HepG2 (cell line): ENCODE results near the gene PGA4.
"Not testable (repeated sequence)": the region's sequence is repeated elsewhere in the genome, so short reads cannot be mapped to it uniquely, and the experiment has no call there.

Experiments
- CCDC6 ChIP-seq: sonication (generic); formaldehyde crosslinking; IDR thresholded peaks from 2 replicates; pipeline ENCODE4 v1.8.1; 2022; ENCODE audit warnings: mild to moderate bottlenecking, missing genetic modification reagents, moderate library complexity
- JUNB ChIP-seq: sonication (generic); formaldehyde crosslinking; IDR thresholded peaks from 2 replicates; pipeline ENCODE4 v1.8.0; 2022; ENCODE audit warnings: missing genetic modification reagents, mild to moderate bottlenecking, borderline replicate concordance
- KLF9 ChIP-seq: IDR thresholded peaks from 2 replicates; pipeline ENCODE4 v1.6.1; 2016; ENCODE audit warnings: low read depth
- KMT2B ChIP-seq: IDR thresholded peaks from 2 replicates; pipeline ENCODE4 v1.6.1; 2016; ENCODE audit warnings: missing genetic modification reagents, missing compliant biosample characterization
- NPAS2 ChIP-seq: sonication (generic); formaldehyde crosslinking; IDR thresholded peaks from 2 replicates; pipeline ENCODE4 v1.8.0; 2022; ENCODE audit warnings: mild to moderate bottlenecking, missing genetic modification reagents, borderline replicate concordance
- NR2C2 ChIP-seq: sonication (generic); formaldehyde crosslinking; IDR thresholded peaks from 2 replicates; pipeline ENCODE4 v1.4.0; 2020; ENCODE audit warnings: missing genetic modification reagents, mild to moderate bottlenecking, moderate library complexity, borderline replicate concordance
- POLR2G ChIP-seq: fragments of 200-400 bp; formaldehyde crosslinking; IDR thresholded peaks from 2 replicates; pipeline ENCODE4 v1.6.1; 2018; ENCODE audit warnings: mild to moderate bottlenecking, low read depth, low read length, moderate library complexity
- ZBTB20 ChIP-seq: sonication (generic); formaldehyde crosslinking; IDR thresholded peaks from 2 replicates; pipeline ENCODE4 v1.8.1; 2023; ENCODE audit warnings: missing genetic modification reagents, low read depth, mild to moderate bottlenecking, borderline replicate concordance
- ZFP41 ChIP-seq: sonication (generic); formaldehyde crosslinking; IDR thresholded peaks from 2 replicates; pipeline ENCODE4 v1.4.0; 2020; ENCODE audit warnings: mild to moderate bottlenecking, missing genetic modification reagents, borderline replicate concordance
- ZNF274 ChIP-seq: sonication (generic); formaldehyde crosslinking; IDR thresholded peaks from 2 replicates; pipeline ENCODE4 v1.5.1; 2020; ENCODE audit warnings: mild to moderate bottlenecking, missing genetic modification reagents
- ZNF777 ChIP-seq: sonication (generic); formaldehyde crosslinking; IDR thresholded peaks from 2 replicates; pipeline ENCODE4 v1.4.0; 2020; ENCODE audit warnings: missing genetic modification reagents
- TF ChIP-seq, protein P1 (sequence below): sonication (generic); formaldehyde crosslinking; IDR thresholded peaks from 2 replicates; pipeline ENCODE4 v1.5.0; 2020; ENCODE audit warnings: mild to moderate bottlenecking, missing genetic modification reagents, moderate library complexity
- TF ChIP-seq, protein P2 (sequence below): sonication (generic); formaldehyde crosslinking; IDR thresholded peaks from 2 replicates; pipeline ENCODE4 v1.5.0; 2020; ENCODE audit warnings: missing genetic modification reagents
- TF ChIP-seq, protein P3 (sequence below): sonication (generic); formaldehyde crosslinking; IDR thresholded peaks from 2 replicates; pipeline ENCODE4 v1.8.1; 2023; ENCODE audit warnings: missing genetic modification reagents, mild to moderate bottlenecking, borderline replicate concordance

DNA sequence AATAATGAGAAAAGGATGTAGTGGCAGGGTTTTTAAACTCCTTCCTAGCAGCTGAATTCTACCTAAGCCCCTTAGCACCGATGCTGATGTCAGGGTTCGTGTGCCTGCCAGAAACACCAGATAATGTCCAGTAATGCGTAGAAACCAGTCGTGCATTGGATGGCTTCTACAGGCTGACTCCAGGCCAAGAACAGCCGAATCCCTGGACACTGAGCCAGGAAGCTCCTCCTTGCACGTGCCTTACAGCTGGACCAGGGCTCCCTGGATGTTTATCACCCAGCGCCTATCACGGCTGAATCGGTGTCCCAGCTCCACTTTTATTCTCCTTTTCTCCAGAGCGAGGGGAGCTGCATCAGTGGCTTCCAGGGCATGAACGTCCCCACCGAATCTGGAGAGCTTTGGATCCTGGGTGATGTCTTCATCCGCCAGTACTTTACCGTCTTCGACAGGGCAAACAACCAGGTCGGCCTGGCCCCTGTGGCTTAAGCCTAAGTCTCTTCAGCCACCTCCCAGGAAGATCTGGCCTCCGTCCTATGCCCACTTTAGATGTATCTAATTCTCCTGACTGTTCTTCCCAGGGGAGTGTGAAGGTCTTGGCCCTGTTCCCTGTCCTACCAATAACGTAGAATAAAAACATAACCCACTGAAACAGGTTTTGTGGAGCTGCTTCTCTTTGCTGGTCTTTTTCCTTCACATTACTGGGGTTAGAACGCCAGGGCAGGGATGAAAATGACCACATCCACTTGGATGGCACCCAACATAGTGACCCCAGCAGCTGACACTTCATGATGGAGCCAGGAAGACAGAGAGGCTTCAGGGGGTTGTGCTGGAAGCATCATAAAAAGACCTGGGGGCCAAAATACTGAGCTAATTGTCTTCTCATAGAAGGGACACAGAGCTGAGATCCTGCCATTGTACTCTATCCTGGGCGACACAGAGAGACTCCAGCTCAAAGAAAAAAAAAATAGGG lies 28.9 kb downstream of the PGA4 start:
- TF ChIP-seq, protein P1, sequence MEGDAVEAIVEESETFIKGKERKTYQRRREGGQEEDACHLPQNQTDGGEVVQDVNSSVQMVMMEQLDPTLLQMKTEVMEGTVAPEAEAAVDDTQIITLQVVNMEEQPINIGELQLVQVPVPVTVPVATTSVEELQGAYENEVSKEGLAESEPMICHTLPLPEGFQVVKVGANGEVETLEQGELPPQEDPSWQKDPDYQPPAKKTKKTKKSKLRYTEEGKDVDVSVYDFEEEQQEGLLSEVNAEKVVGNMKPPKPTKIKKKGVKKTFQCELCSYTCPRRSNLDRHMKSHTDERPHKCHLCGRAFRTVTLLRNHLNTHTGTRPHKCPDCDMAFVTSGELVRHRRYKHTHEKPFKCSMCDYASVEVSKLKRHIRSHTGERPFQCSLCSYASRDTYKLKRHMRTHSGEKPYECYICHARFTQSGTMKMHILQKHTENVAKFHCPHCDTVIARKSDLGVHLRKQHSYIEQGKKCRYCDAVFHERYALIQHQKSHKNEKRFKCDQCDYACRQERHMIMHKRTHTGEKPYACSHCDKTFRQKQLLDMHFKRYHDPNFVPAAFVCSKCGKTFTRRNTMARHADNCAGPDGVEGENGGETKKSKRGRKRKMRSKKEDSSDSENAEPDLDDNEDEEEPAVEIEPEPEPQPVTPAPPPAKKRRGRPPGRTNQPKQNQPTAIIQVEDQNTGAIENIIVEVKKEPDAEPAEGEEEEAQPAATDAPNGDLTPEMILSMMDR = not testable (repeated sequence)
- not testable (repeated sequence) for TF ChIP-seq ZNF777 (CRISPR knock-in tag); NPAS2 (CRISPR knock-in tag); ZBTB20 (CRISPR knock-in tag); KMT2B (CRISPR knock-in tag); KLF9; JUNB; POLR2G; ZNF274 (CRISPR knock-in tag); CCDC6 (CRISPR knock-in tag); NR2C2; ZFP41 (CRISPR knock-in tag)
- TF ChIP-seq, protein P2, sequence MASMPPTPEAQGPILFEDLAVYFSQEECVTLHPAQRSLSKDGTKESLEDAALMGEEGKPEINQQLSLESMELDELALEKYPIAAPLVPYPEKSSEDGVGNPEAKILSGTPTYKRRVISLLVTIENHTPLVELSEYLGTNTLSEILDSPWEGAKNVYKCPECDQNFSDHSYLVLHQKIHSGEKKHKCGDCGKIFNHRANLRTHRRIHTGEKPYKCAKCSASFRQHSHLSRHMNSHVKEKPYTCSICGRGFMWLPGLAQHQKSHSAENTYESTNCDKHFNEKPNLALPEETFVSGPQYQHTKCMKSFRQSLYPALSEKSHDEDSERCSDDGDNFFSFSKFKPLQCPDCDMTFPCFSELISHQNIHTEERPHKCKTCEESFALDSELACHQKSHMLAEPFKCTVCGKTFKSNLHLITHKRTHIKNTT = not testable (repeated sequence)
- TF ChIP-seq, protein P3, sequence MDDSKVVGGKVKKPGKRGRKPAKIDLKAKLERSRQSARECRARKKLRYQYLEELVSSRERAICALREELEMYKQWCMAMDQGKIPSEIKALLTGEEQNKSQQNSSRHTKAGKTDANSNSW = not testable (repeated sequence)
